ENCODE data around the gene TJP1.

Gene TJP1

DNA sequence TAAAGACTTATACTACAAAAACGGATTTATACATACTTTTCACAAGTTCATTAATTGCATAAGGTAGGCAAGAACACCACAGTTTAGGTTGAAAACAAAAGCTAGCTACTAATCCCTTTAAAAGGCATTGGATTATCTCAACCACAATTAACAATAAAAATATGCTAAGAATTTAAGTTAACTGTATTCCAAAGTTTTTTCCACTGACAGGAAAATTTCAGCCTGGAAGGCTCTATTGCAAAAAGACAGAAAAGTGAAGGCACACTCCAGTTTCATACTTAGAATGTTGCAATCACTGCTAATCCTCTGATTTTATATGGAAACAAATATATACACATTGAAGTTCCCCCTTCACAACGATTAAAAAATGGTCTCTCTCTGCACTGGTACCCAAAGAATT is 71.5 kb downstream of the TJP1 start:
- H3K4me2 ChIP-seq (ENCODE audit: insufficient read depth, low read length), result no peak overlapping the region
- H4K20me1 ChIP-seq (ENCODE audit: insufficient read depth, low read length), result no peaks in the 10 kb centered on the region
- H3K27ac ChIP-seq (ENCODE audit: low read length), result no peak overlapping the region
- no peak overlapping the region for H2AFZ ChIP-seq (ENCODE audit: low read depth, low read length)
- TF ChIP-seq, protein P1, sequence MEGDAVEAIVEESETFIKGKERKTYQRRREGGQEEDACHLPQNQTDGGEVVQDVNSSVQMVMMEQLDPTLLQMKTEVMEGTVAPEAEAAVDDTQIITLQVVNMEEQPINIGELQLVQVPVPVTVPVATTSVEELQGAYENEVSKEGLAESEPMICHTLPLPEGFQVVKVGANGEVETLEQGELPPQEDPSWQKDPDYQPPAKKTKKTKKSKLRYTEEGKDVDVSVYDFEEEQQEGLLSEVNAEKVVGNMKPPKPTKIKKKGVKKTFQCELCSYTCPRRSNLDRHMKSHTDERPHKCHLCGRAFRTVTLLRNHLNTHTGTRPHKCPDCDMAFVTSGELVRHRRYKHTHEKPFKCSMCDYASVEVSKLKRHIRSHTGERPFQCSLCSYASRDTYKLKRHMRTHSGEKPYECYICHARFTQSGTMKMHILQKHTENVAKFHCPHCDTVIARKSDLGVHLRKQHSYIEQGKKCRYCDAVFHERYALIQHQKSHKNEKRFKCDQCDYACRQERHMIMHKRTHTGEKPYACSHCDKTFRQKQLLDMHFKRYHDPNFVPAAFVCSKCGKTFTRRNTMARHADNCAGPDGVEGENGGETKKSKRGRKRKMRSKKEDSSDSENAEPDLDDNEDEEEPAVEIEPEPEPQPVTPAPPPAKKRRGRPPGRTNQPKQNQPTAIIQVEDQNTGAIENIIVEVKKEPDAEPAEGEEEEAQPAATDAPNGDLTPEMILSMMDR (IDR thresholded peaks at IDR 0.05; ENCODE audit: borderline replicate concordance, extremely low read depth, low read length, poor library complexity, severe bottlenecking), result no peak
- no peak for TF ChIP-seq EZH2 (IDR thresholded peaks at IDR 0.05; ENCODE audit: borderline replicate concordance, low read depth, low read length, severe bottlenecking)
- H3K9ac ChIP-seq (ENCODE audit: low read depth, low read length), result no peak overlapping the region
- no peak overlapping the region for H3K4me3 ChIP-seq (ENCODE audit: low read depth in 1 of 2, low read length in 2 of 2)
- no peaks in the 10 kb centered on the region for H3K79me2 ChIP-seq (ENCODE audit: insufficient read depth, low read length)
- H3K4me1 ChIP-seq (ENCODE audit: insufficient read depth, low read length), result no peaks in the 10 kb centered on the region
- no peaks in the 10 kb centered on the region for H3K9me3 ChIP-seq (ENCODE audit: insufficient read depth, low read length, severe bottlenecking)
- H3K27me3 ChIP-seq (ENCODE audit: insufficient read depth, low read length, poor library complexity), result peaks cover 6% of the 10 kb centered on the region
- DNase-seq (no peak), ATAC-seq (ENCODE audit: insufficient read depth, low read depth) (no peak)
- no peaks in the 10 kb centered on the region for H3K36me3 ChIP-seq (ENCODE audit: insufficient read depth, low read length)

DNA sequence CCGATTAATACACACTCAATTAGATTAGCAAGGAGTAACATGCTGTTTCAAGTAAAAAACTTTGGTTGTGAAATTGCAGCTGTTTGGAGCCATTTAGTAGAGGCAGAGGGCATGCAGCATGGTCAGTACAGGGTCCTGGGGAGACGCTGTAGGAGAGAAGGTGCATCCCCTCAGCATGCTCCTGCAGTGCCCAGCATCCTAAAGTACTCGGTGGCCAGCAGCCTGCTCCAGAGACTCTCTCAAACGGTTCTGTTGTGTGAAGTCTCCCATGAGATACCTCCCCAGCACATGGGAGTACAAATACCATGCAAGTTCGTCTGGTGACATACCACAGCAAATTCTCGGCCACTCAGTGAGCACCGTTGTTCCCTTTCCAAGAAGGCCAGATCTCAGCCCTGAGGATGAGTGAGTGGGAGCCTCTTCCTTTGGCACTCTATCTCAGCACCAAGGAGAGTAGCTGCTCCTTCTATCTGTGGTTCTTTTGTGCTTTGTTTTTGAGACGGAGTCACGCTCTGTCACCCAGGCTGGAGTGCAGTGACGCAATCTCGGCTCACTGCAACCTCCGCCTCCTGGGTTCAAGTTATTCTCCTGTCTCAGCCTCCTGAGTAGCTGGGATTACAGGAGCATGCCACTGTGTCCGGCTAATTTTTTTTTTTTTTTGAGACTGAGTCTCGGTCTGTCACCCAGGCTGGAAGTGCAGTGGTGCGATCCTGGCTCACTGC is 72.7 kb downstream of the TJP1 start:
- Histone ChIP-seq H3K4me1 (ENCODE audit: insufficient read depth, low read length) (no peaks in the 10 kb centered on the region), H3K27ac (ENCODE audit: low read length) (no peak overlapping the region), H3K4me3 (ENCODE audit: low read depth in 1 of 2, low read length in 2 of 2) (no peak overlapping the region), H3K36me3 (ENCODE audit: insufficient read depth, low read length) (no peaks in the 10 kb centered on the region), H2AFZ (ENCODE audit: low read depth, low read length) (no peak overlapping the region), H3K79me2 (ENCODE audit: insufficient read depth, low read length) (no peaks in the 10 kb centered on the region), H3K9ac (ENCODE audit: low read depth, low read length) (no peak overlapping the region), H3K27me3 (ENCODE audit: insufficient read depth, low read length, poor library complexity) (peaks cover 3% of the 10 kb centered on the region), H3K4me2 (ENCODE audit: insufficient read depth, low read length) (no peak overlapping the region), H3K9me3 (ENCODE audit: insufficient read depth, low read length, severe bottlenecking) (no peaks in the 10 kb centered on the region), H4K20me1 (ENCODE audit: insufficient read depth, low read length) (no peaks in the 10 kb centered on the region)
- TF ChIP-seq, protein P1 (IDR thresholded peaks at IDR 0.05; ENCODE audit: borderline replicate concordance, extremely low read depth, low read length, poor library complexity, severe bottlenecking), result no peak
- no peak for TF ChIP-seq EZH2 (IDR thresholded peaks at IDR 0.05; ENCODE audit: borderline replicate concordance, low read depth, low read length, severe bottlenecking)
- DNase-seq, result no peak
- ATAC-seq (ENCODE audit: insufficient read depth, low read depth), result no peak

GRCh38 chr15:29747837-29748417 is 74.3 kb downstream of the TJP1 start:
- H2AFZ ChIP-seq (ENCODE audit: low read depth, low read length), result no peak overlapping the region
- H3K9me3 ChIP-seq (ENCODE audit: insufficient read depth, low read length, severe bottlenecking), result no peaks in the 10 kb centered on the region
- H4K20me1 ChIP-seq (ENCODE audit: insufficient read depth, low read length), result no peaks in the 10 kb centered on the region
- TF ChIP-seq, protein P1 (IDR thresholded peaks at IDR 0.05; ENCODE audit: borderline replicate concordance, extremely low read depth, low read length, poor library complexity, severe bottlenecking), result peak; percentile 58
- TF ChIP-seq EZH2 (IDR thresholded peaks at IDR 0.05; ENCODE audit: borderline replicate concordance, low read depth, low read length, severe bottlenecking), result no peak
- H3K79me2 ChIP-seq (ENCODE audit: insufficient read depth, low read length), result no peaks in the 10 kb centered on the region
- H3K36me3 ChIP-seq (ENCODE audit: insufficient read depth, low read length), result no peaks in the 10 kb centered on the region
- no peaks in the 10 kb centered on the region for H3K4me1 ChIP-seq (ENCODE audit: insufficient read depth, low read length)
- no peak overlapping the region for H3K4me3 ChIP-seq (ENCODE audit: low read depth in 1 of 2, low read length in 2 of 2)
- no peak overlapping the region for H3K4me2 ChIP-seq (ENCODE audit: insufficient read depth, low read length)
- peaks cover 3% of the 10 kb centered on the region for H3K27me3 ChIP-seq (ENCODE audit: insufficient read depth, low read length, poor library complexity)
- H3K9ac ChIP-seq (ENCODE audit: low read depth, low read length), result no peak overlapping the region
- DNase-seq (no peak), ATAC-seq (ENCODE audit: insufficient read depth, low read depth) (no peak)
- H3K27ac ChIP-seq (ENCODE audit: low read length), result no peak overlapping the region

All from DND-41 (cell line).